ENCODE results near the gene SETBP1. TPM values are rescaled to one million over a fixed set of nuclear protein-coding genes. Genes with fewer than 3 reads are reported as not detected.

SETBP1 gene
- total and polyA plus RNA-seq, 2 of the 4 experiments (the other 2 are of a cell fraction), result 0.19 to 0.36 TPM

- H3K36me3 ChIP-seq (ENCODE audit: control insufficient read depth, insufficient read depth, low read length), result no peaks in the 10 kb centered on the region
- no peak overlapping the region for H2BK15ac ChIP-seq (ENCODE audit: low read depth, low read length)
- dilution Hi-C loops (cut with HindIII; ENCODE audit: low sequenced_read_pairs, unreplicated experiment) (no loop called here), intact Hi-C loops (cut with micrococcal nuclease) (no loop called here), in situ Hi-C loops (cut with MboI; ENCODE audit: low sequenced_read_pairs) (no loop called here)
- H3K4me2 ChIP-seq (ENCODE audit: low read depth, low read length), result no peak overlapping the region
- no peak overlapping the region for H2BK5ac ChIP-seq (ENCODE audit: low read depth, low read length, poor library complexity, severe bottlenecking)
- no peaks in the 10 kb centered on the region for H4K20me1 ChIP-seq (ENCODE audit: insufficient read depth, low read length)
- no peaks in the 10 kb centered on the region for H3K79me1 ChIP-seq (ENCODE audit: low read depth in 1 of 2, low read length in 2 of 2)
- no peak overlapping the region for H2BK120ac ChIP-seq (ENCODE audit: low read depth, low read length)
- no peak overlapping the region for H3K9ac ChIP-seq (ENCODE audit: low read depth, low read length)
- no peak overlapping the region for H3K4me3 ChIP-seq (ENCODE audit: insufficient read depth, low read depth, low read length)
- TF ChIP-seq CEBPB (IDR thresholded peaks at IDR 0.05; ENCODE audit: low read depth, low read length) (no peak), POLR2A (IDR thresholded peaks at IDR 0.05; ENCODE audit: low read depth, low read length) (no peak)
- H2BK20ac ChIP-seq (ENCODE audit: low read depth, low read length), result no peak overlapping the region
- no peak overlapping the region for H3K18ac ChIP-seq (ENCODE audit: low read depth, low read length)
- no peak overlapping the region for H2AFZ ChIP-seq (replicated peaks; ENCODE audit: low read length, poor library complexity)
- no peak for DNase-seq
- H4K91ac ChIP-seq (ENCODE audit: insufficient read depth, low read depth, low read length), result no peak overlapping the region
- H3K23ac ChIP-seq (ENCODE audit: low read depth, low read length), result no peak overlapping the region
- H3K9me1 ChIP-seq (ENCODE audit: insufficient read depth, low read length), result peaks cover 3% of the 10 kb centered on the region; the same call in 1 of the 2 replicates
- no peak overlapping the region for H2AK9ac ChIP-seq (replicated peaks; ENCODE audit: low read depth, low read length, poor library complexity)
- H2AK5ac ChIP-seq (ENCODE audit: low read depth, low read length), result no peak overlapping the region
- H3K9me3 ChIP-seq (ENCODE audit: control insufficient read depth, insufficient read depth, low read length), result no peaks in the 10 kb centered on the region
- POLR2A ChIA-PET (ENCODE audit: unreplicated experiment), result no interaction called here
- no TSS peak for BruUV-seq (replicated peaks)
- H3K56ac ChIP-seq (ENCODE audit: extremely low read depth, insufficient read depth, low read length), result no peak overlapping the region
- CTCF ChIA-PET, result no interaction called here
- no peak overlapping the region for H4K5ac ChIP-seq (ENCODE audit: low read depth, low read length)
- no peak overlapping the region for H3K14ac ChIP-seq (replicated peaks; ENCODE audit: low read depth, low read length)
- H4K8ac ChIP-seq (ENCODE audit: low read depth in 2 of 2, low read length in 2 of 2), result no peak overlapping the region
- H3K27me3 ChIP-seq (ENCODE audit: control insufficient read depth, insufficient read depth, low read length), result no peaks in the 10 kb centered on the region
- whole genome bisulfite sequencing, 2 experiments (ENCODE audit: extremely low coverage in 2 of 2, insufficient read length in 1 of 2), result no CpG with 5 or more reads among the region's 1 CpG
- H3K4me1 ChIP-seq (ENCODE audit: control insufficient read depth, insufficient read depth, low read length), result peaks cover 3% of the 10 kb centered on the region; the same call in 1 of the 2 replicates
- no peak overlapping the region for H3K4ac ChIP-seq (ENCODE audit: low read depth, low read length)
- ATAC-seq (ENCODE audit: low read depth), result no peak
- H3K27ac ChIP-seq (ENCODE audit: insufficient read depth, low read length), result no peak overlapping the region
Measured at GRCh38 chr18:44793685-44794084, 113.0 kb downstream of the SETBP1 start.

All from IMR-90 (cell line).